Mesothelial cell of epicardium (in vitro differentiated cells): ENCODE data around the gene GTPBP6. TPM values are rescaled to one million over a fixed set of nuclear protein-coding genes. Genes with fewer than 3 reads are reported as not detected.
"Not testable (repeated sequence)": the region's sequence is repeated elsewhere in the genome, so short reads cannot be mapped to it uniquely, and the experiment has no call there.

Experiments used
- DNase-seq, 2 experiments: peaks; one replicate each; pipeline ENCODE4 v3.0.0; 2021; ENCODE audit warnings: low spot score in 2 of 2; ENCODE audit not compliant: unreplicated experiment in 2 of 2
- H3K27ac Mint-ChIP-seq: 2 replicates; pipeline ENCODE4 v1.8.0; 2021; ENCODE audit warnings: mixed read lengths
- H3K27me3 Mint-ChIP-seq: 2 replicates; pipeline ENCODE4 v1.8.0; 2021; ENCODE audit warnings: low read depth, mixed read lengths
- H3K36me3 Mint-ChIP-seq: 2 replicates; pipeline ENCODE4 v1.8.0; 2021; ENCODE audit warnings: mixed read lengths
- H3K4me1 Mint-ChIP-seq: 2 replicates; pipeline ENCODE4 v1.8.0; 2021; ENCODE audit warnings: mixed read lengths
- H3K4me3 Mint-ChIP-seq: 2 replicates; pipeline ENCODE4 v1.8.0; 2021; ENCODE audit warnings: mild to moderate bottlenecking, moderate library complexity, mixed read lengths
- H3K9me3 Mint-ChIP-seq: 2 replicates; pipeline ENCODE4 v1.8.0; 2021; ENCODE audit warnings: mixed read lengths
- total RNA-seq: library from RNA; stranded (reverse); gene quantifications from 3 replicates; pipeline ENCODE4 v1.2.1, GENCODE V29; 2021
- TF ChIP-seq, protein P1 (sequence below): fragments of 200-600 bp; sonication (generic); IDR thresholded peaks from one replicate; pipeline ENCODE4 v1.5.0; 2021; ENCODE audit warnings: antibody characterized with exemption; ENCODE audit not compliant: unreplicated experiment

The GTPBP6 gene
- total RNA-seq, 1 donor from 2014 or later, result 65.6 TPM

GRCh38 chrX:311156-312129 is 7.2 kb downstream of the GTPBP6 start:
- H3K4me3 Mint-ChIP-seq, result no peak overlapping the region
- H3K27ac Mint-ChIP-seq, result no peak overlapping the region
- H3K4me1 Mint-ChIP-seq, result no peaks in the 10 kb centered on the region
- no peaks in the 10 kb centered on the region for H3K27me3 Mint-ChIP-seq
- no peaks in the 10 kb centered on the region for H3K9me3 Mint-ChIP-seq
- DNase-seq, result no peak
- H3K36me3 Mint-ChIP-seq, result peaks cover 38% of the 10 kb centered on the region
- TF ChIP-seq, protein P1, sequence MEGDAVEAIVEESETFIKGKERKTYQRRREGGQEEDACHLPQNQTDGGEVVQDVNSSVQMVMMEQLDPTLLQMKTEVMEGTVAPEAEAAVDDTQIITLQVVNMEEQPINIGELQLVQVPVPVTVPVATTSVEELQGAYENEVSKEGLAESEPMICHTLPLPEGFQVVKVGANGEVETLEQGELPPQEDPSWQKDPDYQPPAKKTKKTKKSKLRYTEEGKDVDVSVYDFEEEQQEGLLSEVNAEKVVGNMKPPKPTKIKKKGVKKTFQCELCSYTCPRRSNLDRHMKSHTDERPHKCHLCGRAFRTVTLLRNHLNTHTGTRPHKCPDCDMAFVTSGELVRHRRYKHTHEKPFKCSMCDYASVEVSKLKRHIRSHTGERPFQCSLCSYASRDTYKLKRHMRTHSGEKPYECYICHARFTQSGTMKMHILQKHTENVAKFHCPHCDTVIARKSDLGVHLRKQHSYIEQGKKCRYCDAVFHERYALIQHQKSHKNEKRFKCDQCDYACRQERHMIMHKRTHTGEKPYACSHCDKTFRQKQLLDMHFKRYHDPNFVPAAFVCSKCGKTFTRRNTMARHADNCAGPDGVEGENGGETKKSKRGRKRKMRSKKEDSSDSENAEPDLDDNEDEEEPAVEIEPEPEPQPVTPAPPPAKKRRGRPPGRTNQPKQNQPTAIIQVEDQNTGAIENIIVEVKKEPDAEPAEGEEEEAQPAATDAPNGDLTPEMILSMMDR, result no peak

DNA sequence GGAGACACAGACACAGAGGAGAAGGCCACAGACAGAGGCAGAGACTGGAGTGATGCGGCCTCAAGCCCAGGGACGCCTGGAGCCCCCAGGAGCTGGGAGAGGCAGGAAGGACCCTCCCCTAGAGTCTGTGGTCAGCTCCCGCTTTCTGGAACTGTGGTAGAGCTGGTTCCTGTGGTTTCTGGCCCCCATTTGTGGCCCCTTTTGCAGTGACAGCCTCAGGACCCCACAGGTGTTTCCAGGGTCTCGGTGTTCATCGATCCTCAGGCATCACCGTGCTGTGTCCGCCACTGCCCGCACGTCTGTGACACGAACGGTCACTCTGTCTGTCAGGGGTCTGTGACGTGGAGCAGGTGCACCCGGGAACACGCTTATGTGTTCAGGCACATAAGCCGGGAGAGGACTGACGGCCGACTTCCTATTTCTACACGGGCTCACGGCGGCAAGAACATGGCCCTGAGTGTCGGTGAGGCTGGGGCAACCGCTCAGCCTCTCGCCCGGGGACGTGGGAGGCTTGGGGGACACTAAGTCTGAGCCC is 7.9 kb downstream of the GTPBP6 start:
- peaks cover 41% of the 10 kb centered on the region for H3K36me3 Mint-ChIP-seq
- no peak for DNase-seq
- H3K4me1 Mint-ChIP-seq, result no peaks in the 10 kb centered on the region

GRCh38 chrX:308821-309520 is 9.6 kb downstream of the GTPBP6 start:
- H3K27me3 Mint-ChIP-seq, result no peaks in the 10 kb centered on the region
- TF ChIP-seq, protein P1, result no peak
- no peak overlapping the region for H3K27ac Mint-ChIP-seq
- no peaks in the 10 kb centered on the region for H3K4me1 Mint-ChIP-seq
- H3K4me3 Mint-ChIP-seq, result no peak overlapping the region
- H3K9me3 Mint-ChIP-seq, result no peaks in the 10 kb centered on the region
- H3K36me3 Mint-ChIP-seq, result peaks cover 52% of the 10 kb centered on the region
- no peak for DNase-seq

More for the DNA sequence above, 7.9 kb downstream of the GTPBP6 start:
- Mint-ChIP-seq H3K27ac (no peak overlapping the region), H3K4me3 (no peak overlapping the region), H3K27me3 (no peaks in the 10 kb centered on the region), H3K9me3 (no peaks in the 10 kb centered on the region)
- TF ChIP-seq, protein P1, result no peak

DNA sequence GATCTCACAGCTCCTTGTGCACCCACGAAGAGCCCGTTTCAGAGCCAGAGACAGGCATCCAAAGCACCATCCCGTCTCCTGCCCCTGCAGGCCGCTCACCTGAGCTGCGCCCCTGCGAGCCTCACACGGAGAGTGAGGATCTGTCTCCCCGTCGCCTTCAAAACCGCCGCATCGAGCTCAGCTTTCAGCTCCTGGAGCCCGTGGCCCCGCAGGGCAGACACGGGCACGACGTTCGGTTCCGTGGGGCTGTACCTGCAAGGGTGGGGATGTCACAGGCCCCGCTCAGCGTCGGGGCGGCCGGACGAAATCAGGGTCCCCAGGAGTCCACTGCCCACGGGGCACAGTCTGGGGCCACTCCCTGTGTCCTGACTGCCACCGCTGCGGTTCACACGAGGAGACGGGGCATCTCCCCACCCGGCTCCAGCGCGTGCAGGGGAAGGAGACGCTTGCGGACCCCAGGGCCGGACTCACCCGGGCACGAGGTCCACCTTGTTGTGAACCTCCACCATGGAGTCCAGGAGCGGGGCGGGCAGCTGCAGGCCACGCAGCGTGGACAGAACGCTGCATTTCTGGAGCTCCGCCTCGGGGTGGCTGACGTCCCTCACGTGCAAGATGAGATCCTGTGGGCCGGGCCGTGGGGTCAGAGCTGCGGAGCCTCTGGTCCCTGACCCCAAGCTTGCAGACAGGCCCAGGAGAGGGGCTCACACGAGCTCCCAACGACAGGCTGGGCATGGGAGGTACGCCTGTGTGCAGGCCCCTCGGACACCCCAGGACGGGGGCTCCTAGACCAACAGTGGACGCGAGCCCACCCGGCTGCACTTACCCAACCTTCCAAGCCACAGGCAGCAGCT is 11.1 kb downstream of the GTPBP6 start:
- H3K4me3 Mint-ChIP-seq, result no peak overlapping the region
- H3K9me3 Mint-ChIP-seq, result peaks cover 5% of the 10 kb centered on the region
- H3K36me3 Mint-ChIP-seq, result peaks cover 51% of the 10 kb centered on the region
- TF ChIP-seq, protein P1, result no peak
- H3K4me1 Mint-ChIP-seq, result no peaks in the 10 kb centered on the region
- no peak overlapping the region for H3K27ac Mint-ChIP-seq
- H3K27me3 Mint-ChIP-seq, result no peaks in the 10 kb centered on the region
- DNase-seq, result no peak

GRCh38 chrX:306614-307251 is 11.9 kb downstream of the GTPBP6 start:
- peaks cover 53% of the 10 kb centered on the region for H3K36me3 Mint-ChIP-seq
- H3K27ac Mint-ChIP-seq, H3K9me3 Mint-ChIP-seq, H3K4me3 Mint-ChIP-seq, H3K27me3 Mint-ChIP-seq, H3K4me1 Mint-ChIP-seq, DNase-seq: not testable (repeated sequence)

- H3K4me3 Mint-ChIP-seq, H3K27ac Mint-ChIP-seq, H3K4me1 Mint-ChIP-seq, DNase-seq, H3K9me3 Mint-ChIP-seq, H3K27me3 Mint-ChIP-seq: not testable (repeated sequence)
- H3K36me3 Mint-ChIP-seq, result peaks cover 56% of the 10 kb centered on the region
Observed at GRCh38 chrX:305781-306613, 12.6 kb downstream of the GTPBP6 start.
